HG02571 (cell line): ENCODE results near the gene DAPK2.
"Not testable (repeated sequence)": the region's sequence is repeated elsewhere in the genome, so short reads cannot be mapped to it uniquely, and the experiment has no call there.

Experiments
- ATAC-seq: cut with Tn5 transposase; IDR thresholded peaks from one replicate; pipeline ENCODE4 v1.9.1; 2021; ENCODE audit warnings: mild to moderate bottlenecking, moderate library complexity; ENCODE audit not compliant: unreplicated experiment

Gene DAPK2

DNA sequence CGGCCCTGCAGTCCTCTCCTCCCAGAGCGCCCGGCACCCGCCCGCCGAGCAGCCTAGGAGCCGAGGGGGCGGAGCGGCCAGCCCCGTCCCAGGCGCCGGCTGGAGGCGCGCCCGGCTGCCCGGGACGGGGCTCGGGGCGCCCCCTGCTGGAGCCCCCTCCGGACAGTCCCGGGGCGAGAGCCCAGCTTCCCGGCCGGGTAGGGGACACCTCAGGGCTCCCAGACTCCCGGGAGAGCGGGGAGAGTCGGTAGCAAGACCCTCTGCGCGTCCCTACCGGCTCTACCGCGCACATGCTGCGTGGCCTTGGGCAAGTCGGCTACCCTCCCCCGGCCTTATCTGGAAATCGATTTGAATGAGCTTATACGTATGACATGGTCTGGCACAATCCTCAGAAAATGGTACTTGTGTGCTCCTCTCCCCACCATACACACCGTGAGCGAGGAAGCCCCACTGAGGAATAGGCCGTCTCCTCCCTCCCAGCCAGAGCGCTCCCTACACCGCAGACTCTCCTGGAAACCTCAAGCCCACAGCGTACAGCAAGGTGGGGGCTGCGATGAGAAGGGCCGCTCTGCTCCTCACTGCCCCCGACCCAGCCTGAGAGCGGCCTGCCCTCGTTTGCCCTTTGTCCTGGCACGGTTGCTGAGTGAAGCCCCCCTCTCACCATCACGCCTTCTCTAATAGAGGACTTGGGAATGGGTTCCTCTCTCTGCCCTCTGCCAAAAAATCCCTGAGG is at the start of gene DAPK2:
Gene DAPK2 (minus strand): TSS at position 65 of the 733 bp plus-strand sequence. CDS start 6,224 bp downstream, outside the sequence.
- ATAC-seq = peak; percentile 45

DNA sequence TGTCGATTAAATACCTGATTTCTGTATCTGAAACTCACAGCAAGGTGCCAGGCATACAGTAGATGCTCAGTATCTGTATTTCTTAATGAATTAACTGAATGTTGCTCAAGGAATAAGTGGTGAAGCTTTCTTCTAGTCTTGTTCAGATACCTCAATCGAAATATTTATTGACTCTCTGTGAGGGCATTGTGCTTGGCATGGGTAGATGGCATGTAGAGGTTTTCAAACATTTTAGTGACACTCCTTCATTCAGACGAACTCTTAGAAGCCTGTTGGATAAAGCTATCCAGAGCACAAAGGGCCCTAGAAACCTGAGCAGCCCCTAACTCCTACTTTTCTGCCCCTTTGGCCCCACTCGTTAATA is 49.1 kb upstream of the DAPK2 start:
- no peak for ATAC-seq

DNA sequence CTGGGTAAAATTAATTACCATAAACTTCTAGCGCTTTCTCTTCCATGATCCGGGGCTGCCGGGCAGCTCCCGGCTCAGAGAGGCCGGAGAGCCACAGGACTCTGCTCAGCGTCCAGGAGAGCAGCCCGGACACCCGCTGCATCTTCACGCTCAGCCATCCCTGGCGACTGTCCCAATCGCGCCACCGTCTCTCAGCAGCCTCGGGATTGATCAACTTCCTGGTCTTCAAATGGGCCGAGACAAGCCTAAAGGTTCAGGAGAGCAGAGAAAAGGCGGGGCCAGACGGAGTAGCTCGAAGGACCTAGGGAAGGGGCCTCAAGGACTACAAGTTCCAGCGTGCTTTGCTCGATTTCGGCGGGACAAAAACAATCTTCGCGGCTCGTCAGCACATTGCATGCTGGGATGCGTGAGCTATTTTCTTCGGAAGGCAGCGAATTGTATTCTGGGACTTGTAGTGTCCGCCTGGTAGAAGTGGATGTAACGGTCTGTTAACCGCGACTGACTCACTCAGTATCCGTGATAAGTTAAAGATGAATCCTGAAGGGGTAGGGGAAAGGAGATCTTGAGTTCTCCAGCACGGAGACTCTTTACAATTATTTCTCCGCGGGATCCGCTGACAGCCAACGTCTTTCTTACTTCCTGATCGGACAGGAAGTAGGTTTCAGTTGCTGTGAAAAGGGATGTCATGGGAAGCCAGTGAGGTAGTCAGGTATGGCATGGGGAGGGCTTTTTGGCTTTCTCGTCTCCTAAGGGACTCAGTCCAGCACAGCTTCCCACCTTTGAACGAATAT is 47.5 kb upstream of the DAPK2 start, which contains the start of gene CIAO2A:
Gene CIAO2A (minus strand): TSS at position 212 of the 791 bp plus-strand sequence. CDS start 70 bp downstream, at position 142.
- ATAC-seq = peak; percentile 56

DNA sequence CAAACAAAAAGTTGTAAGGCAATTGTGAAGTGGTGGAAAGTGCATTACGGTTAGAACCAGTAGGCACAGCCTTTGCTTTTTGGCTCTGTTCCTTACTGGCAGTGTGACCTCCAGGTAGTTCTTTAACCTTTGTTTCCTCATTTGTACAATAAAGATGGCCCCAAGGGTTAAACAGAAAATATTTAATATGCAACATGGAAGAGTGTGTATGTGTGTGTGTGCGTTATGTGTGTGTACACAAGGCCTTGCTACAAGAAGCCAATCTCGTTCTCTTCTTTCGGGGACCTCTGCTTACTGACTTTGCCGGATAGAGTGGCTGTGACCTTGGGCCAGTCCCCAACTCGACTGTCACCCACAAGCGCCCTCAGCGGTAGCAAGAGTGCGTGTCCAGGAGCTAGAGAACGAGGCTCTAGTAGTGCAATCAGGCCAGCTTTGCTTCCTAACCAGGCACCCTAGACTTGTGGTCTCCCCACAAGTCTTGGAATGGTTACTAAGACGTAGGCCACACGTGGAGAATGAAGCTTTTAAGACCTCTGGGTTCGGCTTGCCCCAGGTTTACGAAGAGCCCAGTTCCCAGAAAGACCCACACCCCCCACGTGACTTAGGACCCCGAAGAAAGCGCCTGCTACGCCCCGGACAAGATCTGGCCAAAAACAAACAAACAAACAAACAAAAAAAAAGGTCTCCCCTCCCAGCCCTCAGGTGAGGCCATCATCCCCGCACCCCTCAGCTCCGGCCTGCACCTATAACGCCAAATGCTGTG is 46.8 kb upstream of the DAPK2 start:
- ATAC-seq = peak; percentile 11

DNA sequence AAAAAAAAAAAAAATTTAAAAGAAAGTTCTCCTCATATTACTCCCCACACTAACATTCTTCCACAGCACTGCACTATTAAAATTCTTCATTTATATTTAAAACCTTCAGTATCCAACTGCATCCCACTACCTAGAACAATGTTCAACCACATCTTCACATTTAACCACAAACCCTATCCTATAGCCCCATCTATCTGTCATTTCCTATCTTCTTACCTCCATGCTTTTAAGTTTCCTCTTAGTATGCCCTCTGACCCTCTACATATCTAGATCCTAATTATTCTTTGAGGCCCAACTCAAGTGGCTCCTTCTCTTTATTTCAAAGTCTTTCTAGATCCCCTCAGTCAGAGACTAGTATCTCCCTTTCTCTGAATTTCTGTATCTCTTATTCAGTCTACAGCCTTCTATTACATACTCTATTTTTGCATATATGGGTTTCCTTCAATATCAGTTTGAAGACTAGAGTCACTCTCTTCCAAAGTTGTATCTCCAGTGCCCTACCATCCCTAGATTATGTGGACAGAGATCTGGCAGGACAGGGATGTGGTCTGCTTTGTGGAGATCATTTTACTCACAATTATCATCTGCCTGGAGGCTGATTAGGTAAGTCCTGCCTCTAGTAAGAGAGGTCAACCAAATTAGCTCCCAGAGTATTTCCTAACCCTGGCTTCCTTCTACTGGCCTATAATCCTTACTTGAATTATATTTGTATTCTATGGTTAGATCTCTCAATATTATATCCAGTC is 46.0 kb upstream of the DAPK2 start:
- no peak for ATAC-seq

DNA sequence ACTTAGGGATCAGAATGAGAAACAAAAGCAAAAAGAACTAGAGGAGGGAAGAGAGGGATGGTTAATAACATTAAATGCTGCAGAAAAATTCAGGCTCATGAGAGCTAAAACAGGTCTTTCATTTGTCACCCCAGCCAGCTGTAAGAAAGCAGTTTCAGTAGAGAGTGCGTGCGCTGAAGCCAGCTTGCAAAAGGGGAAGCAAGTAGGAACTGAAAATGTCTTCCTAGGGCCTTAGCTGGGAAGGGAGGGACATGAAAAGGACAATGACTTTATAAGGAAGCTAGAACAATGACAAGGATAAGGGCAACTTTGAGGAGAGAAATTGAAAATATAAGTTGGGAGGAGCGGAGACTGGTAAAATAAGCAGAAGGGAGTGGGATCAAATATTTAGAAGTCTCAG is 44.2 kb upstream of the DAPK2 start:
- no peak for ATAC-seq

DNA sequence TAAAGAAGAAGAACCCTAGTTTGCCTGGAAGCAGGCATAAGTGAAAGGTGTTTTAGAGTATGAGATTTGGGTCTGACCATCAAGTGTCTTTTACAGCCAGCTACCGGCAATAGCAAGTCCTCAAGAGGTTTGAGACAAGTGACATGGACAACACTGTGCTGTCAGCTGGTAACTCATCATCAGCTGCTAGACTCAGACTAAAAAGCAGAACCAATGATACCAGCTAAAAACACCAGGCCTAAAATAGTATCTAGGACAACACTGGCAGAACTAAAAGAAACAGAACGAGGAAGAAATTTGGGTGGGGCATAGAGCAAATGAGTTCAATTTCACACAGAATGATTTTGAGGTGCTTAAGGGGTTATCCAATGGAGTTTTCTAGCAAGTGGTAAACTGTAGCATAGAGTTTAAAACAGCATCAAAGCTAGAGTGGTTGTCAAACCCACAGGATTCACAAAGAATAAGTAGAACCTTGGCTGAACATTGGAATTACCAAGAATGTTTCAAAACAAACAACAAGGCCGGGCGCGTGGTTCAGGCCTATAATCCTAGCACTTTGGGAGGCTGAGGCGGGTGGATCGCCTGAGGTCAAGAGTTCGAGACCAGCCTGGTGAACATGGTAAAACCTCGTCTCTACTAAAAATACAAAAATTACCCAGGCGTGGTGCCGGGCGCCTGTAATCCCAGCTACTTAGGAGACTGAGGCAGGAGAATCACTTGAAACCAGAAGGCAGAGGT is 43.4 kb upstream of the DAPK2 start:
- ATAC-seq = no peak

DNA sequence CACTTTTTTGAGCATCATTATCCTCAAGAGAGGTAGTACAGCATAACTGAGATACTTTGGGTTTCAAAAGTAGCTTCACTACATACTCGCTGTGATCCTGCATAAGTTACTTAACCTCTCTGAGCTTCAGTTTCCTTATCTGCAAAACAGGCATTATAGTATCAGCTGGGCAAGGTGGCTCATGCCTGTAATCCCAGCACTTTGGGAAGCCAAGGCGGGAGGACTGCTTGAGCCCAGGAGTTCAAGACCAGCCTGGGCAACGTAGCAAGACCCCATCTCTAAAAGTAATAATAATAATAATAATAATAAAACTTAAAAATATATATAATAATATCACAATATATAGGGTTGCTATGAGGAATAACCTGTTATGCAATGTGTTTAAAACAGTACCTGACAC is 36.5 kb upstream of the DAPK2 start:
- ATAC-seq = no peak

DNA sequence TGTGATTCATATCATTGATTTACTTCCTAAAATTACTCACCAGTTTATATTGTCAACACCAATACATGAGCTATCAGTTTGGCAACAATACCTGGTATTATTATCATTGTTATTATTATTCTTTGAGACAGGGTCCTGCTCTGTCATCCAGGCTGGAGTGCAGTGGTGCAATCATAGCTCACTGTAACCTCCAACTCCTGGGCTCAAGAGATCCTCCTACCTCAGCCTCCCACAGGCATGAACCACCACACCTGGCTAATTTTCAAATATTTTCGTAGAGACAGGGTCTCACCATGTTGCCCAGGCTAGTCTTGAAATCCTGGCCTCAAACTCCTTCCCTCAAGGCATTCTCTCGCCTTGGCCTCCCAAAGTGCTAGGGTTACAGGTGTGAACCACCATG is 27.2 kb upstream of the DAPK2 start:
- ATAC-seq = not testable (repeated sequence)

DNA sequence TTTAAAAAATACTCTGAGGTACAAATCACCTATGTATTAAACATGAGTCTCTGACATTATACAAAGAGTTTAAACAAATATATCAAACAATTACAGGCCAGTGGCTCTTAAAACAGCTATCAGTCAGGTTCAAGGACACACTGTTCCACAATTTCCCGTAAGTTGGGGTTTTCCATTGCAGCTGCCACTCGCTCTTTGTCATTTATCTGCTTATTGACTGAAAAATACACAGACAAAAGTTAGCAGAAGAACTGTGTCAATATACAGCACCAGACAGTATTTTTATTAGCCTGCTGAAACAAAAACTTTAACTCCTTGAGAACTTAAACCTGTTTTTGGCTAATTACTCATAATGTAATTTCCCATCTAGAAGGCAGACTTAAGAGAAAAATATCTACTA is 26.5 kb upstream of the DAPK2 start:
- no peak for ATAC-seq

DNA sequence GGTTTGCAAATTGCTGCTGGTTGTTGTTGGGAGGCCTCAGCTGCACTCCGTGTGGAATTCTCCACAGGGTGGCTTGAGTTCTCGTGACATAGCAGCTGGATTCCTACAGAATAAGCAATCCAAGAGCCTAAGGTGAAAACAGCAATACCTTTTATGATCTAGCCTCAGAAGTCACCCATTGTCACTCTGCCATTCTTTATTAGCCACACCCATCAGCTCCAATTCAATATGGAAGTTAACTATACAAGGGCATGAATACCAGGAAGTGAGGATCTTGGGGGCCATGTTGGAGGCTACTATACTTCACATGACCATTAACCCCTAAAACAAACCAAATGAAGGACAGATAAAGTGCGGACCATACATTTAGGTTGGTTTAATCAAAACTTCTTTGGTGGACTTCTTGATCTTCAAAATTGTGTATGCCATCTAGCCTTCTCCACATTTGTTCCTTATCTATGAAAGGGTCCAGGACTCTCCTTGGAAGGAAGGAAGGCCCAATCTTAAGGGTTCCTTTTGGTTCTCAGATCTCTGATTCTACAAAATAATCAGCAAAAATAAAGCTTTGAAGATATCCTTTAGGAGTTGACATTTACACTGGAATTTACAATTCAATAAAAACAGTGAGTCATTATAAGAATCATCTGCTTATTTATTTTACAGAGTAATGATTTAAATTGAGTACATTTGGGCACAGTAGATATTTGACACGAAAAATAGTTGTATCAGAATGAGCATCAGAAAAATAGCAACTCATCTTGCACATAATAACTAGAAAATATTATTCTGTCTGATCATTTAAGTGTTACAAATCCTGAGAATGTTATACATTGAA is 25.9 kb upstream of the DAPK2 start:
- no peak for ATAC-seq

DNA sequence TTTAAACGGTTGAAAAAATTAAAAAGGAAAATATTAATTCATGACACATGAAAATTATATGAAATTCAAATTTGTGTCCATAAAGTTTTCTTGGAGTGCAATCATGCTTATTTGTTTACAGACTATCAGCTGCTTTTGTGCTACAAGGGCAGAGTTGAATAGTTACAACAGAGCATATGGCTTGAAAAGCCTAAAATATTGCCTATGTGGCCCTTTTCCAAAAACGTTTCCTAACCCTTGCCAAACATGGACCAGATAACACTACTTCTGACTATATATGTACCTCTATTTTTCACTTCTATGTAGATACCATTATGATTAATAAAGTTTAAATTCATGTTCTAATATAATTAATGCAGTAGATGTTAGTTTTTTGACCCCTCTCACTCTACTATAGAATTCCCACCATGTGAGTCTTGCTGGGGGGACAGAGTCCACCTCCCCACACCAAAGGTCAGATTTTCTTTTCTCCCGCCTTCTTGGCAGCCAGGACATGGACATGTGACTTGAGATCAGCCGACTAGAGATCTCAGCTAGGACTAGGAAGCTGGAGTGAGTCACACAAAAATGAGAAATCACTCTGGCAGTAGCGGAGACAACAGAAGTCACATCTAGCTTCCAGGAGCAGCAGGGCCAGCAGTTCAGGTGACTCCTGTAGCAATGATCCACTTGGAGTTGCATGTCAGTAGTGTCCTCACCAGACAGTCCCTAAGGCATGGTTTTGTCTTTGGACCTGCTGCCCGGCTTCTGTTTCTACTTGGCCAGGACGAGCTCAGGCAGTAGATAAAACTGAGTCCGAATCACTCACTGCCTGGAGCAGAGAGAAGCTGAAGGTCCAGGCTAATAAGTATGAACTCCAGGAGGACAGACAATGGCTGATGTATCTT is 24.9 kb upstream of the DAPK2 start:
- no peak for ATAC-seq

DNA sequence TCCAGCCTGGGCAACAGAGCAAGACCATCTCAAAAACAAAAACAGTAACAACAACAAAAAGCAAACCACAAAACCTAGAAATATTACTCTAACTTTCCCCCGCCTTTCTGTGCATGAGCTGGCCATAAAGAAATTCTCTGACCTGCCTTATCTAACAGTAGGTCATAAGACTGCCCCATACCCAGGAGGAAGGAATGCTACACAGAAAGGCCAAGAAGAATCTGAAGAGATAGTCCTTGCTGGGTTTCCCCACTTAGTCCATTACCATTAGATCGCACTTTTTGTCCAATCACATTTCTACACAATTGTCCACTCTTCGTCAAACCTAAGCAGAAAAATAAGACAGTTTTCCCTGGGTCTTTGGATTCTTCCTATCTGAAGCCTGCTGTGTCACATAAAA is 23.8 kb upstream of the DAPK2 start:
- no peak for ATAC-seq

DNA sequence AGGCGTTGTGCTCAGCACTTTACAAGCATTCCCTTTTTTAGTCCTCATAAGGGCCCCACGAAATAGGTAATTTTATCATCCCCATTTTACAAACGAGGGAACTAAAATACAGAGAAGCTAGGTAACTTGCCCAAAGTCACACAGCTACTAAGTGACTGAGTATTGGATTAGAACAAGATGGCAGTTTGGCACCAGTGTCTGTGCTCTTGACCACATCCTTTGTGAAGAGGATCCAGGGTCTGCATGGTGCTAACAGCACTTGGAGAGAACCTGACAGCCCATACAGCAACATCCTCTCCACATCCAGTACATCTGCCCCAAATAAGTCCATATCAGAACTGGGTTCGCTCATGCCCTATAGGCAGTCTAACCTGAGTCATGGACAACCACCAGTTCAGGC is 21.8 kb upstream of the DAPK2 start:
- no peak for ATAC-seq

DNA sequence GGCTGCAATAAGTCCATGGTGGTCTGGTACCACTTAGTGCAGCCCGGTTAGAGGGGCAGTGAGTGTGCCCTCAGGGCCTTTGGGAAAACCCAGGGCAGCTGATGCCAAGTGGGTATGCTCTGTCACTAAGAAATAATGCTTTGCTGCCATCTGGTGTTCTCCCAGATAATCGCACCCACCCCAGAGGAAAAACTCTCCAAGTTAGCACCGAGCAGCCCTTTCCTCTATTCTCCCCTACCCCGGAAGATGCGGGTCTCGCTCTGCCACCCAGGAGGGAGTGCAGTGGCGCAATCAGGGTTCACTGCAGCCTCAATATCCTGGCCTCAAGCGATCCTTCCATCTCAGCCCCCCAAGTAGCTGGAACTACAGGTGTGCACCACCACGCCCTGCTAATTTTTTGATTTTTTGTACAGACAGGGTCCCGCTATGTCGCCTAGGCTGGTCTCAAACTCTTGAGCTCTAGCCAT is 21.3 kb upstream of the DAPK2 start:
- no peak for ATAC-seq

DNA sequence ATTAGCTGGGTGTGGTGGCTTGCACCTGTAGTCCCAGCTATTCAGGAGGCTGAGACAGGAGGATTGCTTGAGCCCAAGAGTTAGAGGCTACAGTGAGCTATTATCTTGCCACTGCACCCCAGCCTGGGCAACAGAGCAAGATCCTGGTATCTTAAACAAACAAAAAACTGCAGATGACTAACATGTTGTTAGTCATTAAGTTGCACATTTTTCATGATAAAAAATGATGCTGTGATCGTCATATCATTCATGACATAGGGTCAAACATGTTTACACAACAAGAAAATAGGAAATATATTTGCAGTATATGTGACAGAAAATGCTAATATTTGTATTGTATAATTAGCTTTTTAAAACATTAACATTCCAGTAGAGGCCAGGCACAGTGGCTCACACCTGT is 20.2 kb upstream of the DAPK2 start:
- ATAC-seq = no peak

DNA sequence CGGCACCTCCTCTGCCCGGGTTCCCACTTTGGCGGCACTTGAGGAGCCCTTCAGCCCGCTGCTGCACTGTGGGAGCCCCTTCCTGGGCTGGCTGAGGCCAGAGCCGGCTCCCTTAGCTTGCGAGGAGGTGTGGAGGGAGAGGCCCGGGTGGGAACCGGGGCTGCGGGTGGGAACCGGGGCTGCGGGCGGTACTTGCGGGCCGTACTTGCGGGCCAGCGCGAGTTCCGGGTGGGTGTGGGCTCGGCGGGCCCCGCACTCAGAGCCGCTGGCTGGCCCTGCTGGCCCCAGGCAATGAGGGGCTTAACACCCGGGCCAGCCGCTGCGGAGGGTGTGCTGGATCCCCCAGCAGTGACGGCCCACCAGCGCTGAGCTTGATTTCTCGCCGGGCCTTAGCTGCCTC is 14.4 kb upstream of the DAPK2 start:
- ATAC-seq = no peak

DNA sequence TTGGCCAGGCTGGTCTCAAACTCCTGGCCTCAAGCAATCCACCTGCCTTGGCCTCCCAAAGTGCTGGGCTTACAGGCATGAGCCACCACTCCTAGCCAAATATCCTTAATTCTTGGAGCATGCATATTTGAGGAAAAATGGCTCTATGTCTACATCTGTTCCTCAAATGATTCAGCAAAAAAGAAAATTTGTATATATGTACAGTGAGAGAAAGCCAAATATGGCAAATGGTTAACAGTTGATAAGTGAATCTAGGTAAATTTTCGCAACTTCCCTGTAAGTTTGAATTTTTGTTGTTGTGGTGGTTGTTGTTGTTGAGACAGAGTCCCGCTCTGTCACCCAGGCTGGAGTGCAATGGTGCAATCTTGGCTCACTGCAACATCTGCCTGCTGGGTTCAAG is 12.8 kb upstream of the DAPK2 start:
- ATAC-seq = not testable (repeated sequence)
